AG04449 (cell line): ENCODE data around the gene NAXE.

ENCODE experiments used
- CTCF ChIA-PET: fragments of 350-600 bp; formaldehyde crosslinking; extraction: SDS; loops from one replicate; lab custom pipeline; 2021; ENCODE audit warnings: antibody characterized with exemption; lab: Yijun Ruan, JAX
- POLR2A ChIA-PET: fragments of 400-600, 350-600 bp; formaldehyde crosslinking; extraction: SDS; loops from one replicate; lab custom pipeline; 2020; ENCODE audit warnings: antibody characterized with exemption, inconsistent platforms; lab: Yijun Ruan, JAX
- DNase-seq: peaks from one replicate; pipeline ENCODE4 v3.0.0-alpha.2; 2010; ENCODE audit warnings: low read depth, low spot score
- H3K4me3 ChIP-seq: 2 replicates; pipeline ENCODE4 v1.5.1; 2011; ENCODE audit warnings: low read depth, mild to moderate bottlenecking, control low read depth, low read length
- CTCF ChIP-seq: IDR thresholded peaks from one replicate; pipeline ENCODE4 v1.5.1; 2011; ENCODE audit warnings: mild to moderate bottlenecking, moderate library complexity, low read length, control low read depth, inconsistent platforms; ENCODE audit not compliant: insufficient read depth; ENCODE audit errors: missing control alignments

Gene NAXE

DNA sequence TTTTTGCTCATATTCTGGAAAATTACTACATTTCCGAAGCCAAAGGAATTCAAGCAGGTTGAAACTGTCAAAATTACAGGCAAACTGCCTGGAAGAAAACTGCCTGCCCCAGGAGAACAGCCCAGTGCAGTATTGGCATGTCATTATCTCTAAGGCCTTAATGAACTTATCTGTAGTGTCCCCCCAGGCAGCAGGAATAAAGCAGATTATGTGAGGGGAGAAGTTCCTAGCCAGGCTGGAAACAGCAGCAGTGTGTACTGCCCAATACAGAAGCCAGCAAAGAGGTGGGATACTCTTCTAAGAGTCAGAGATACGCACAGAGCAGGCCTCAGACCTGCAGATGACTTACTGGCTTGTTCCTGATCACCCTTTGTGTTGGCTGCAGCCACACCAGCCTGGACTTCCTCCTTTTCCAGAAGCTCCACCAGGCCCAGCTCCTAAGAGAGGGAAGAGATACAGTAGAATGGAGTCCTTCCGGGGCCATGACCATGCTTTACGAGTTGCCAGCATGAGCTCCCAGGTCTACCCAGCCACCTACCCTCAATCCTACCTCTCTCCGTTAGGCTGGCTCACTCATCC, 30.9 kb upstream of the NAXE start:
- H3K4me3 ChIP-seq, result no peak overlapping the region
- no peak for TF ChIP-seq CTCF
- CTCF ChIA-PET, result no interaction called here
- POLR2A ChIA-PET, result no interaction called here
- no peak for DNase-seq

DNA sequence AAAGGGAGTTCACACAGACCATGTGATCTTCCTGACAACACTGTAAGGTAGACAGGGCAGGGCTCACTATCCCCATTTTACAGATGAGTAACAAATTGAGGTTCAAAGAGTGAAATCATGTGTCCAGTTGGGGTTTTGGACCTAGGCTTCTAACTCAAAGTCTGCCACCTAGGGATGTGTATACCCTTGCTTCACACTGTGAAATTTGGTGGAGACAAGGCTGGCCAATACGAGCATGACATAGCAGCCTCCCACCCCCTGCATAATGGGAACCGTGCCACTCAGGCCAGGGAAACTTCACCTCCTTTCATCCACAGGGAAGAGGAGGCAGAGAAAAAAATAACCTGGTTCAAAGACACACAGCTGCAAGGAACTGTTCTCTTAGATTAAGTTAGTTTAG, 26.1 kb upstream of the NAXE start:
- CTCF ChIA-PET, result interaction anchor here (1.0 to 1.3 kb wide), 2 partner anchors 111 to 120 kb away, joined by 3 read pairs; no protein-coding TSS in a partner anchor
- DNase-seq, result no peak
- no peak for TF ChIP-seq CTCF
- POLR2A ChIA-PET, result no interaction called here
- H3K4me3 ChIP-seq, result no peak overlapping the region

DNA sequence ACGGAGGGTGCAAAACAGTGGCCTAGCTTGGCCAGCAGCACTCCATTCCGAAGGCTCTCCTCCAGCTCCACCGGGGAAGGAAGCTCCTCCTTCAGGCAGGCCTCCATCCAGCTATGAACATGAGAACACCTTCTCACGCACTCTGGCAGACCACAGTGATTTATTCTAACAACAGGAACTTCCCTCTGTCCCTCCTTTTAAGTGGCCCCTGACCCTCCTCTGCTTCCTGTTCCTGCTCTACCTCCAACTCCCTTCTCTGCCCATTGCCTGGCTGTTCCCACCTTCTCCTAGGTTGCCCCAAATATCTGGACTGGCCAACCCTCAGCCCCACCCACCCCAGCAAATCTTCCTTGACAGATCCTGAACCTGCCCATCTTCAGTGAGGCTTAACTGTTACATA, 25.1 kb upstream of the NAXE start:
- CTCF ChIA-PET, result interaction anchor here (1.2 to 1.3 kb wide), 2 partner anchors 11 to 121 kb away, joined by 3 read pairs; no protein-coding TSS in a partner anchor
- TF ChIP-seq CTCF, result no peak
- H3K4me3 ChIP-seq, result no peak overlapping the region
- POLR2A ChIA-PET, result no interaction called here
- DNase-seq, result no peak

GRCh38 chr1:156571261-156571852, 20.2 kb upstream of the NAXE start:
- POLR2A ChIA-PET, result interaction anchor here (0.5 to 1.5 kb wide), 4 partner anchors 20 to 102 kb away, joined by 3 to 4 read pairs (median 4); partner anchors contain the start of genes MEF2D and NAXE
- peak; percentile 74 for DNase-seq
- CTCF ChIA-PET, result interaction anchor here (0.7 to 5.2 kb wide), 20 partner anchors 9 to 318 kb away, joined by 3 to 31 read pairs (median 4); partner anchors contain the start of gene TTC24
- H3K4me3 ChIP-seq, result peak overlapping the region; percentile 78
- no peak for TF ChIP-seq CTCF

- DNase-seq, result peak; percentile 12
- peak within 1 kb of the TSS; percentile 78 for H3K4me3 ChIP-seq
- POLR2A ChIA-PET, result interaction anchor here (1.0 to 1.5 kb wide), 2 partner anchors 19 to 71 kb away, joined by 4 read pairs; partner anchors contain the start of genes MEF2D and NAXE
Measured at GRCh38 chr1:156571919-156572662, 19.5 kb upstream of the NAXE start, which contains the start of gene IQGAP3. IQGAP3 (minus strand) TSS chr1:156572565; CDS start chr1:156572529, 36 bp downstream.

More at GRCh38 chr1:156571919-156572662, 19.5 kb upstream of the NAXE start, which contains the start of gene IQGAP3:
- CTCF ChIA-PET, result interaction anchor here (1.1 to 5.2 kb wide), 12 partner anchors 9 to 317 kb away, joined by 3 to 31 read pairs (median 4); partner anchors contain the start of gene TTC24
- TF ChIP-seq CTCF, result no peak
